Measurements from ENCODE around the gene CYTH1. TPM values are rescaled to one million over a fixed set of nuclear protein-coding genes. Genes with fewer than 3 reads are reported as not detected.
A peak's percentile ranks its signal among the peaks of the same experiment; 100 is the strongest.

Gene CYTH1
- polyA plus RNA-seq, 1 experiment: 13.7 TPM

DNA sequence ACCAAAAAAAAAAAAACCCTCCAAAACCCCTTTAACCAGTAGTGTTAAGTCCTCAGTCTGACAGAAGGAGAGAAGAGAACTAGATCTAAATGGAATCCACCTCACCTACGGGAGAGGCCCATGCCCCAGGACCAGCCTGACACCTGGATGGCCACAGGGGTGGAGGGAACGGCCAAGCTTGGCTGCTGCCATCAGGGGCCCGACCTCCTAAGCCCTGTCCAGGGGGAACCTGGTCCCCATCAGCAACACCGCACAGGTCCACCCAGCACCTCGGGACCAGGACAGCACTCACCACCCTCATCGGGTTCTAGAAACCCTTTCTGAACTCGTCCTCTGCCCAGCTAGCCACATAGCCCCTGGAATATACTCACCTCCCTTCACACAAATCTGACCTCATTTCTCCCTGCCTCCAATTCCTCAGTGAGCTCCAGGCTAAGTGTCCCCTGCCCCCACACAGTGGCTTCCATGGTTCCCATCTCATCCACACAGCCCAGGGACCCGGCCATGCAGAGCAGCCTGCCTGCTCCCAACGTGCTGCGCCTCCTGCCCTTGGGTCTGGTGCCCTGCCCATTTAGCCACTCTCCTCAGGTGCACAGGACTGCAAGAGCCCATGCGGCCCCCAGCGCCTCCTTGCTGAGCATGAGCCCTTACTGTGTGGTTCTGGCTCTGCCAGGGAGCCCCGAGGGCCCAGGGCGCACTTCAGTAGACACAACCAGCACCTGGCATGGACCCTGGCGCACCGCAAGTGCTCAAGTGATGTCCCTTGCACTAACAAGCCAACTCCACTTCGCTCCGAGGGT, 18.3 kb upstream of the CYTH1 start:
- Histone ChIP-seq H3K4me3 (ENCODE audit: low read depth, low read length) (no peak overlapping the region), H3K27me3 (ENCODE audit: control insufficient read depth, insufficient read depth, low read length) (no peaks in the 10 kb centered on the region), H3K27ac (ENCODE audit: low read depth, low read length) (no peak overlapping the region), H3K9me3 (ENCODE audit: control insufficient read depth, insufficient read depth, low read length) (no peaks in the 10 kb centered on the region; the same call in 1 of the 2 replicates)
- DNase-seq (ENCODE audit: low read depth, low spot score): no peak
- CTCF ChIA-PET: interaction anchor here (2.5 kb wide), 1 partner anchor 92 kb away, joined by 13 read pairs; no protein-coding TSS in a partner anchor
- POLR2A ChIA-PET: interaction anchor here (1.1 kb wide), 1 partner anchor 22 kb away, joined by 3 read pairs; no protein-coding TSS in a partner anchor
- TF ChIP-seq, protein P1, sequence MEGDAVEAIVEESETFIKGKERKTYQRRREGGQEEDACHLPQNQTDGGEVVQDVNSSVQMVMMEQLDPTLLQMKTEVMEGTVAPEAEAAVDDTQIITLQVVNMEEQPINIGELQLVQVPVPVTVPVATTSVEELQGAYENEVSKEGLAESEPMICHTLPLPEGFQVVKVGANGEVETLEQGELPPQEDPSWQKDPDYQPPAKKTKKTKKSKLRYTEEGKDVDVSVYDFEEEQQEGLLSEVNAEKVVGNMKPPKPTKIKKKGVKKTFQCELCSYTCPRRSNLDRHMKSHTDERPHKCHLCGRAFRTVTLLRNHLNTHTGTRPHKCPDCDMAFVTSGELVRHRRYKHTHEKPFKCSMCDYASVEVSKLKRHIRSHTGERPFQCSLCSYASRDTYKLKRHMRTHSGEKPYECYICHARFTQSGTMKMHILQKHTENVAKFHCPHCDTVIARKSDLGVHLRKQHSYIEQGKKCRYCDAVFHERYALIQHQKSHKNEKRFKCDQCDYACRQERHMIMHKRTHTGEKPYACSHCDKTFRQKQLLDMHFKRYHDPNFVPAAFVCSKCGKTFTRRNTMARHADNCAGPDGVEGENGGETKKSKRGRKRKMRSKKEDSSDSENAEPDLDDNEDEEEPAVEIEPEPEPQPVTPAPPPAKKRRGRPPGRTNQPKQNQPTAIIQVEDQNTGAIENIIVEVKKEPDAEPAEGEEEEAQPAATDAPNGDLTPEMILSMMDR (IDR thresholded peaks at IDR 0.05; ENCODE audit: low read depth, low read length): no peak

- no peak overlapping the region for H3K27ac ChIP-seq (ENCODE audit: low read depth, low read length)
- no peaks in the 10 kb centered on the region for H3K9me3 ChIP-seq (ENCODE audit: control insufficient read depth, insufficient read depth, low read length)
- no peak for DNase-seq (ENCODE audit: low read depth, low spot score)
- H3K27me3 ChIP-seq (ENCODE audit: control insufficient read depth, insufficient read depth, low read length): no peaks in the 10 kb centered on the region
- POLR2A ChIA-PET: no interaction called here
- CTCF ChIA-PET: interaction anchor here (0.6 to 2.5 kb wide), 4 partner anchors 9 to 302 kb away, joined by 3 to 13 read pairs (median 8); no protein-coding TSS in a partner anchor
- no peak overlapping the region for H3K4me3 ChIP-seq (ENCODE audit: low read depth, low read length)
- TF ChIP-seq, protein P1 (IDR thresholded peaks at IDR 0.05; ENCODE audit: low read depth, low read length): peak; percentile 32; the same call in 1 of the 2 replicates
Measured at GRCh38 chr17:78798695-78799559, 16.9 kb upstream of the CYTH1 start.

DNA sequence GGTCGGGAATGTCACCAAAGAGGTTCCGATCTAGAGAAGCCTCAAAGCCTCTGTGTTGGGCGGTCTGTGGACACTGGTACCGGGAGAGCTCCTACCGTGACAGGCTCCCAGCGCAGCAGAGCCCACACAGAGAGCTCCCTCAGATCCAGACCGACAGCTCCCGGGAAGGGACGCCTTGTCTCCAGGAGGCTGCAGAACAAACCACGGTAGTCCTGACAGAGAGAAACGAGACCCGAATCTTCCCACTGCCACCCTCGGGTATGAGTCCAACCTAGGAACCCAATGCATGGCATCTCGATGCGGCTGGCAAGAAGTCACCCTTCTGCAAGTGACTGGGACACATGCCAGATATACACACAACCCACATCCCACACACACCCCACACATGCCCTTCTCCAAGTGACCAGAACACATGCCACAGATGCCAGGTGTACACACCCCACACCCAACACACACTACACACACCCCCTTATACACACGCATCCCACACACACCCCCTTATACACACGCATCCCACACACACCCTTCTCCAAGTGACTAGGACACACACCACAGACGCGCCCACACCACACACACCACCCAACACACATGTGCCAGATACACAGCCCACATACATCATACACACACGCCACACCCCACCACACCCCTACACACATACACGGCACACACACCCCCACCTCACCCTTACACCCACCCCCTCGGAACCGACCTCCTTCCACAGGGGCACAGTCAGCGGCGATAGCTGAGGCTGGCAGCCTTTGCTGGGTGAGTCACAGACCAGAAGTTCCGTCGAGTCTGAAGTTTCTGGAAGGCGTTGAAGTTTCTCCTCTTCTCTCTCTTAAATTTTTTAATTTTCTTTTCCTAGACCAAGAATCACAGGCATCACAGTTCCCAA, 15.9 kb upstream of the CYTH1 start:
- Histone ChIP-seq H3K9me3 (ENCODE audit: control insufficient read depth, insufficient read depth, low read length) (no peaks in the 10 kb centered on the region), H3K4me3 (ENCODE audit: low read depth, low read length) (no peak overlapping the region), H3K27me3 (ENCODE audit: control insufficient read depth, insufficient read depth, low read length) (no peaks in the 10 kb centered on the region), H3K27ac (ENCODE audit: low read depth, low read length) (no peak overlapping the region)
- TF ChIP-seq, protein P1 (IDR thresholded peaks at IDR 0.05; ENCODE audit: low read depth, low read length): no peak
- POLR2A ChIA-PET: no interaction called here
- CTCF ChIA-PET: interaction anchor here (1.6 to 1.8 kb wide), 2 partner anchors 10 to 301 kb away, joined by 3 to 8 read pairs; no protein-coding TSS in a partner anchor
- DNase-seq (ENCODE audit: low read depth, low spot score): no peak

DNA sequence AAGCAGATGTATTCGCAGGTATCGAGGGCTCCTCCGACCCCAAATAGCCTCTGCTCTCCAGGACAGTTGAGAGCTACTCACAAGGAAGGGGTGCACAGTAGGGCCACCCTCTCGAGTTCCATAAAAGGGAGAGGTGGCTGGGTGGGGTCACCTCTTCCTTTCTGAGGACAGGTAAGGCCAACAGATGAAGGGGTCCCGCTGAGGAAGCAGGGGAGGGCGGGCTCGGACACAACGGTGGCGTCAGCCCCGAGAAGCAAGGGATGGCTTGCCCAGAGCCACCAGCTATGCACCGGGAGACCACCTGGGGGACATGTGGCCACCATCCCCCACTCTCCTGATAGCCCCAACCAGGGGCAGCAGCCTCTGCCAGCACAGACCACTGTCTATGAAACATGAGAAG, 15.1 kb upstream of the CYTH1 start:
- DNase-seq (ENCODE audit: low read depth, low spot score): no peak
- TF ChIP-seq, protein P1 (IDR thresholded peaks at IDR 0.05; ENCODE audit: low read depth, low read length): no peak
- CTCF ChIA-PET: no interaction called here
- H3K27ac ChIP-seq (ENCODE audit: low read depth, low read length): no peak overlapping the region
- POLR2A ChIA-PET: no interaction called here
- no peak overlapping the region for H3K4me3 ChIP-seq (ENCODE audit: low read depth, low read length)
- H3K9me3 ChIP-seq (ENCODE audit: control insufficient read depth, insufficient read depth, low read length): no peaks in the 10 kb centered on the region
- no peaks in the 10 kb centered on the region for H3K27me3 ChIP-seq (ENCODE audit: control insufficient read depth, insufficient read depth, low read length)
